ENCODE data around the gene DSG4. TPM values are rescaled to one million over a fixed set of nuclear protein-coding genes. Genes with fewer than 3 reads are reported as not detected.

The DSG4 gene
- total and polyA plus RNA-seq, 2 donors = 0.26 TPM; not detected in 1

DNA sequence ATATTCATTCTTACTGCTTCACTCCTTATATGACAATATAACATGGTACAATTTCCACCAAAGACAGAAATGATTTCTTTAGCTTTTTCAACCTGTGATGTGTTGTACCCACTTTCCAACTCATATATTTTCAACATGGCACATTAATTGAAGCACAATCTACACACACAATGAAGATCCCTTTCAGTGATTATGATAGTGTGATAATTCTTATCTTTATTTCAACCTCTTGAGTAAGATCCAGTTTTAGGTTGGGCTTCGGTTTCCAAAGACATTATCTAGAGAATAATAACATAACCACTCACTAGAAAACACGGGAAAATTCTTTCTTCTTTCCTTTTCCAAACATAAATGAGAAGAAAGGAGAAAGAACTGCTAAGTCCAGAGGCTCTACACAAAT lies 67.6 kb downstream of the DSG4 start:
- Histone ChIP-seq H3K4me3 (ENCODE audit: low read depth, low read length) (no peak overlapping the region), H3K27ac (ENCODE audit: low read depth) (no peak overlapping the region), H3K4me1 (ENCODE audit: insufficient read depth) (no peaks in the 10 kb centered on the region), H3K36me3 (ENCODE audit: insufficient read depth) (no peaks in the 10 kb centered on the region)
- no peak for DNase-seq (ENCODE audit: extremely low spot score)
- WGBS = 46% methylated on average over 2 of the region's 2 CpGs

DNA sequence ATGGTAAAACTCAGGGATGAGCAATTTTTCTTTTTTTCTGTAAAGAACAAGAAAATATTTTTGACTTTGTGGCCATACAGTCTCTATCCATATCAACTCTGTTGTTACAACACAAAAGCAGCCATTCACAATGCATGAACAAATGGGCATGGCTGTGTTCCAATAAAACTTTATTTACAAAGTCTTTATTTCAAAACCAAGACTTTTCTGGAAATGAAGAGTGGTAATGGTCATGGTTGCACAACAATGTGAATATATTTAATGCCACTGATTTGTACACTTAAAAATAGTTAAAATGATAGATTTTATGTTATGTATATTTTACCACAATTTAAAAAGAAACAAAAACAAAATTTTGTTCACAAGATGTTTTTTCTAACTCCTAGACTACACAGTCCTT lies 69.3 kb downstream of the DSG4 start:
- no peak for DNase-seq (ENCODE audit: extremely low spot score)
- H3K4me3 ChIP-seq (ENCODE audit: low read depth, low read length) = no peak overlapping the region
- H3K27ac ChIP-seq (ENCODE audit: low read depth) = no peak overlapping the region
- no peaks in the 10 kb centered on the region for H3K4me1 ChIP-seq (ENCODE audit: insufficient read depth)
- no peaks in the 10 kb centered on the region for H3K36me3 ChIP-seq (ENCODE audit: insufficient read depth)

DNA sequence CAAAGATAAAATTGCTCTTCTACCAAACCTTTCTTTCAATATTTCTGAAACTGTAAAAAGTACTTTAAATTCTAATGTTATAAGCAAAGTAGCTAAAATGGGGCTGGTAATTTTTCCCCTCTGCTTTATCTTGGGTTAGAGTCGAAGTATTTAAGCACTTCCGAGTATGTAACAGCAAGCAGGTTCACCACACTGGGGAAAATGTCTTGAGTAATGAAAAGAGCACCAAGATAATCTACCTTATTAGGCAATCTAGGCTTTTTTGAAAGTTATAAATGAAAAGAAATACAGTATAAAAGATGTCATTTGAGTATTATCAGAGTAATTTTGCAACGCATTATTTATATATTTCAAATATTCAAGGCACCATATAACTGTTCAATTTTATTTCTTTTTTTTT lies 70.3 kb downstream of the DSG4 start:
- no peak for DNase-seq (ENCODE audit: extremely low spot score)
- H3K4me1 ChIP-seq (ENCODE audit: insufficient read depth) = no peaks in the 10 kb centered on the region
- no peak overlapping the region for H3K4me3 ChIP-seq (ENCODE audit: low read depth, low read length)
- no peak overlapping the region for H3K27ac ChIP-seq (ENCODE audit: low read depth)
- no peaks in the 10 kb centered on the region for H3K36me3 ChIP-seq (ENCODE audit: insufficient read depth)
- WGBS = 79% methylated on average over 3 of the region's 3 CpGs

DNA sequence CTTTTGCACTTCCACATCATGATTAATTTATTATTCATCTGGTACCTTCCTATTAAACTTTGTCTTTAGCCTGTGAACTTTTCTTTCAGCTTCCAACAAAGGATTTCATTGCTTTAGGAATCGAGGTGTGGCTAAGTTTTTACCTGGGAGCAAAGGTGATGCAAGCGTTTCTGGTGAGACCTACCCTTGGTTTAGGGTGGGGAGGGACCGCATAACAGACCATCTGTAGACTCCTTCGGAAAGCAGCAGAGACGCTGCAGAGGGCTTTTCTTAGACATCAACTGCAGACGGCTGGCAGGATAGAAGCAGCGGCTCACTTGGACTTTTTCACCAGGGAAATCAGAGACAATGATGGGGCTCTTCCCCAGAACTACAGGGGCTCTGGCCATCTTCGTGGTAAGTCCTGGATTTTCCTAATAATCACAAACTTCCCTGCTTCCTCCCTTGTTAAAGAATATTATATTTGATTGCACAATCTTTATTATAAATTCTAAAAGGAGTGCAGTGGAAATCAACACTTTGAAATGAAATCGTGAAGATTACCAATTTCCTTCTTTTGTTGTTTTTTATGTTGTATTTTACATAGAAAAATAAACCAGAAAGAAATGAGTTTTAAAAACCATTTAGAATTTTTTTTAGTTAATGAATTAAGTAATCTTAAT lies 71.1 kb downstream of the DSG4 start, which contains the start of gene DSG3:
Gene DSG3, plus strand, starts transcription at position 212 of the 662 bp plus-strand sequence. Its CDS starts 137 bp downstream, at position 349.
- DNase-seq (ENCODE audit: extremely low spot score) = no peak
- WGBS = 42% methylated on average over 9 of the region's 9 CpGs
- Histone ChIP-seq H3K36me3 (ENCODE audit: insufficient read depth) (no peaks in the 10 kb centered on the region), H3K4me3 (ENCODE audit: low read depth, low read length) (no peak within 1 kb of the TSS), H3K27ac (ENCODE audit: low read depth) (no peak within 1 kb of the TSS), H3K4me1 (ENCODE audit: insufficient read depth) (no peaks in the 10 kb centered on the region)

DNA sequence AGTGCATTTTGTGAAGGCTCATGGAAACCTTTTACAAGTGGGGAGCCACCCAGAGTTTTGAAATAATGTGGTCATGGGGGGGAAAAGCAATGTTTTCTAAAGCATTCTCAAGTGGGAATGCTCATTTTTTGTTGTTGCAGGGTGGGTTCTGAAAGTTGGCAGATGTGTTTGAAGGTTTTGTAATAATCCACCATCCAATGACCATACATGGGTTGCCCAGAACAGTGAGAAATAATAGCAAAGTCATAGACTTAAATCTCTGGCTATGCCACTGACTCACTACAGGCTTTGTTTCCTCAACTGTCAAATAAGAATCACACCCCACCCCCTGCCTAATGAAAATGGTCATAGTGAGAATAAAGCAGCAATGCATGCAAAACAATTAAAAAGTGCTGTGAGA lies 73.8 kb downstream of the DSG4 start:
- no peaks in the 10 kb centered on the region for H3K4me1 ChIP-seq (ENCODE audit: insufficient read depth)
- DNase-seq (ENCODE audit: extremely low spot score) = no peak
- no peak overlapping the region for H3K27ac ChIP-seq (ENCODE audit: low read depth)
- H3K4me3 ChIP-seq (ENCODE audit: low read depth, low read length) = no peak overlapping the region
- no peaks in the 10 kb centered on the region for H3K36me3 ChIP-seq (ENCODE audit: insufficient read depth)

DNA sequence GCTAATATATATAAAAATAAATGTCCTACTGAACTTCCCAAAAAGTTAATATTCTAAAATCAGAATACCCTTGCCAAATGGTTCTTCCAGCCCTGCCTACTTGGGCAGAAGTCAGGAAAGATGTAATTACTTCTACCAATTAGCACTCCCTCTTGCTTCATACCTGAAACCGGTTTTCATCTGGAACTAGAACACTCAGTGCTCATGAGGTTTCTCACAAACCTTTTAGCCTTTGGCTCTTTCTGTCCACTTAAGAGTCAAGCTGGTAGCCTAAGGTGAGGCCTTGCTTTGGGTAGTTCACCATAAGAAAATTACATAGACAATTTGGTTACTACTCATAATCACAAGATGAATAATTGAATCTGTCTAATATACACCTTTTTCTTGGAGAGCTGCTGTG lies 75.0 kb downstream of the DSG4 start:
- Histone ChIP-seq H3K27ac (ENCODE audit: low read depth) (no peak overlapping the region), H3K36me3 (ENCODE audit: insufficient read depth) (no peaks in the 10 kb centered on the region), H3K4me1 (ENCODE audit: insufficient read depth) (no peaks in the 10 kb centered on the region), H3K4me3 (ENCODE audit: low read depth, low read length) (no peak overlapping the region)
- DNase-seq (ENCODE audit: extremely low spot score) = no peak
- WGBS = 90% methylated on average over 1 of the region's 1 CpG

DNA sequence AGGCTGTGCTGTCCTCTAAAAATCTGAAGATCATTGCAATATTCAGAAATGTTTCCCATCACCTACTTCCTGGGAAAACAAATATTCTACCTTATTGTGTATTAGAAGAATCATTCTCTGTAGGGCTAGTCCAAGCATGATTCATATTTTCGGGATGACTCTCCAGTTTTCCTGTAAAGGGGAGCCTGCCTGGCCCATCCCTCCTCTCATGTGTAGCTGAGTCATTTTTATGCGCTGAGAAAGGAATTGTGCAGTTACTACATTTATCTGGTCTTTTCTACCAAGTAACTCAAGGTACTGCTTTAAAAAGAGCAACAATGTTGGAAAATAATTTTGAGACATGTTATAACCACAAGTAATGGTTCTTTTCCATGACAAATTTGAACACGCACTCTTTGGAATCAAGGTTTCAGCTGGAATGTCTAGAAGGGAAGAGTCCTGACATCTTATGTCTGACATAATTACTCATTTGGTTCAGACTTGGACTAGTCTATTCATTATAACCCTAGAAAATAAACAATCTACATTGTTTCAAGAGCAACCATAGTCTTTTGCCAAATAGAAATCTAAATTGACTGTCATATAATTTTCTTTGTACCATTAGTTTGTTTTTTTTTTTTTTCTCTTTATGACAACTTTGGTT lies 77.6 kb downstream of the DSG4 start:
- Histone ChIP-seq H3K36me3 (ENCODE audit: insufficient read depth) (no peaks in the 10 kb centered on the region), H3K27ac (ENCODE audit: low read depth) (no peak overlapping the region), H3K4me1 (ENCODE audit: insufficient read depth) (no peaks in the 10 kb centered on the region), H3K4me3 (ENCODE audit: low read depth, low read length) (no peak overlapping the region)
- 75% methylated on average over 3 of the region's 3 CpGs for WGBS
- DNase-seq (ENCODE audit: extremely low spot score) = no peak

Small RNAs within 50 kb of the gene (small RNA-seq; reads per million reads assigned to genes)
- not detected for gene RF00019
- not detected for gene RNU6-167P

Other genes with a start within 250 kb of the DSG4 start
- gene DSC1, start 213.9 kb upstream of the DSG4 start, total RNA-seq = 0.16 TPM
- gene DSC1, start 213.9 kb upstream of the DSG4 start, polyA plus RNA-seq = not detected
- 0.21 TPM for gene DSG1, start 58.6 kb upstream of the DSG4 start, total RNA-seq
- gene DSG1, start 58.6 kb upstream of the DSG4 start, polyA plus RNA-seq = not detected
- gene DSG3, start 71.0 kb downstream of the DSG4 start, total RNA-seq = 1.0 TPM
- gene DSG3, start 71.0 kb downstream of the DSG4 start, polyA plus RNA-seq = 0.14 TPM
- 44.1 TPM for gene DSG2, start 121.4 kb downstream of the DSG4 start, total RNA-seq
- 10.1 TPM for gene DSG2, start 121.4 kb downstream of the DSG4 start, polyA plus RNA-seq
- not detected for gene TTR, start 215.1 kb downstream of the DSG4 start, total RNA-seq
- gene TTR, start 215.1 kb downstream of the DSG4 start, polyA plus RNA-seq = 0.82 TPM

Data from urinary bladder (tissue), 4 donors.